Measurements from ENCODE around the gene ISCA2.

- TF ChIP-seq, protein P1, sequence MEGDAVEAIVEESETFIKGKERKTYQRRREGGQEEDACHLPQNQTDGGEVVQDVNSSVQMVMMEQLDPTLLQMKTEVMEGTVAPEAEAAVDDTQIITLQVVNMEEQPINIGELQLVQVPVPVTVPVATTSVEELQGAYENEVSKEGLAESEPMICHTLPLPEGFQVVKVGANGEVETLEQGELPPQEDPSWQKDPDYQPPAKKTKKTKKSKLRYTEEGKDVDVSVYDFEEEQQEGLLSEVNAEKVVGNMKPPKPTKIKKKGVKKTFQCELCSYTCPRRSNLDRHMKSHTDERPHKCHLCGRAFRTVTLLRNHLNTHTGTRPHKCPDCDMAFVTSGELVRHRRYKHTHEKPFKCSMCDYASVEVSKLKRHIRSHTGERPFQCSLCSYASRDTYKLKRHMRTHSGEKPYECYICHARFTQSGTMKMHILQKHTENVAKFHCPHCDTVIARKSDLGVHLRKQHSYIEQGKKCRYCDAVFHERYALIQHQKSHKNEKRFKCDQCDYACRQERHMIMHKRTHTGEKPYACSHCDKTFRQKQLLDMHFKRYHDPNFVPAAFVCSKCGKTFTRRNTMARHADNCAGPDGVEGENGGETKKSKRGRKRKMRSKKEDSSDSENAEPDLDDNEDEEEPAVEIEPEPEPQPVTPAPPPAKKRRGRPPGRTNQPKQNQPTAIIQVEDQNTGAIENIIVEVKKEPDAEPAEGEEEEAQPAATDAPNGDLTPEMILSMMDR (IDR thresholded peaks at IDR 0.05): no peak
- no peak for TF ChIP-seq POLR2A (IDR thresholded peaks at IDR 0.05)
Observed at GRCh38 chr14:74501691-74502090, 8.1 kb downstream of the ISCA2 start.

All from thyroid gland (tissue), 4 donors.